GM18498 (cell line): ENCODE measurements around the gene NFYA.

Experiments
- ATAC-seq: cut with Tn5 transposase; IDR thresholded peaks from one replicate; pipeline ENCODE4 v1.9.1; 2021; ENCODE audit warnings: mild to moderate bottlenecking, moderate library complexity; ENCODE audit not compliant: unreplicated experiment

NFYA gene

GRCh38 chr6:41071923-41072835 lies 595 bp upstream of the NFYA start, which contains the start of gene OARD1:
Gene OARD1 (minus strand): TSS chr6:41072356. CDS start chr6:41071634, 722 bp downstream.
- ATAC-seq = peak; percentile 70

- peak; percentile 35 for ATAC-seq
Measured at GRCh38 chr6:41073203-41073967, 611 bp downstream of the NFYA start.

- no peak for ATAC-seq
Measured at GRCh38 chr6:41073968-41074691, 1.4 kb downstream of the NFYA start.

GRCh38 chr6:41074692-41075436 lies 2.1 kb downstream of the NFYA start:
- no peak for ATAC-seq

- no peak for ATAC-seq
Measured at GRCh38 chr6:41075651-41076626, 3.2 kb downstream of the NFYA start.

- ATAC-seq = no peak
Measured at GRCh38 chr6:41077536-41077935, 4.8 kb downstream of the NFYA start.

- no peak for ATAC-seq
Measured at GRCh38 chr6:41078101-41078500, 5.3 kb downstream of the NFYA start.

GRCh38 chr6:41079080-41079479 lies 6.3 kb downstream of the NFYA start:
- ATAC-seq = no peak

- ATAC-seq = no peak
Measured at GRCh38 chr6:41080621-41081020, 7.8 kb downstream of the NFYA start.

GRCh38 chr6:41083072-41083471 lies 10.3 kb downstream of the NFYA start:
- ATAC-seq = no peak

GRCh38 chr6:41085182-41085581 lies 12.4 kb downstream of the NFYA start:
- ATAC-seq = no peak

GRCh38 chr6:41088451-41088850 lies 15.7 kb downstream of the NFYA start:
- no peak for ATAC-seq

GRCh38 chr6:41090841-41091761 lies 18.3 kb downstream of the NFYA start:
- ATAC-seq = no peak

GRCh38 chr6:41092421-41093140 lies 19.8 kb downstream of the NFYA start:
- no peak for ATAC-seq

- ATAC-seq = no peak
Measured at GRCh38 chr6:41093729-41094128, 21.0 kb downstream of the NFYA start.

- ATAC-seq = no peak
Measured at GRCh38 chr6:41097467-41098090, 24.8 kb downstream of the NFYA start.

GRCh38 chr6:41098366-41098765 lies 25.6 kb downstream of the NFYA start:
- no peak for ATAC-seq
